Colonic mucosa (tissue), 4 donors: ENCODE results near the gene YAP1. TPM values are rescaled to one million over a fixed set of nuclear protein-coding genes. Genes with fewer than 3 reads are reported as not detected.

Experiments
- DNase-seq: peaks from one replicate; pipeline ENCODE4 v3.0.0-alpha.2; 2020
- H3K27ac ChIP-seq: fragments of 200-600 bp; one replicate; pipeline ENCODE4 v1.8.0; 2021
- H3K27me3 ChIP-seq: fragments of 200-600 bp; one replicate; pipeline ENCODE4 v1.8.0; 2021
- H3K36me3 ChIP-seq: fragments of 200-600 bp; one replicate; pipeline ENCODE4 v1.8.0; 2021
- H3K4me1 ChIP-seq: fragments of 200-600 bp; one replicate; pipeline ENCODE4 v1.8.0; 2021; ENCODE audit warnings: mild to moderate bottlenecking
- H3K4me3 ChIP-seq: fragments of 200-600 bp; one replicate; pipeline ENCODE4 v1.8.0; 2021
- H3K9ac ChIP-seq, 2 donors: one replicate each; pipeline ENCODE4 v1.7.0; 2013; ENCODE audit warnings: control low read depth in 2 of 2, low read depth in 2 of 2, low read length in 2 of 2
- H3K9me3 ChIP-seq: fragments of 200-600 bp; one replicate; pipeline ENCODE4 v1.8.0; 2021
- intact Hi-C: fragments of 100-400 bp; cut with DNase I; formaldehyde crosslinking; loops from one replicate; pipeline ENCODE4 v1.14.1; 2022
- total RNA-seq, 2 donors: library from RNA; stranded (reverse); fragmentation: NEBNext Ultra II Directional in 1 of 2; extraction: Animal tissue kit (Norgen Biotek cat#: 25700) in 1 of 2; gene quantifications; one replicate each; pipeline ENCODE4 v1.2.1, GENCODE V29; 2021
- TF ChIP-seq, protein P1 (sequence below): fragments of 200-600 bp; IDR thresholded peaks from one replicate; pipeline ENCODE4 v1.8.0; 2022; ENCODE audit warnings: antibody characterized with exemption, mild to moderate bottlenecking
- donor health status: healthy.
- donor health status: DM: no; HTN: no; CAD: no.
- donor health status: DM: no; HTN: no; CAD: no.

Gene YAP1
- total RNA-seq, 2 donors from 2014 or later, result 43.9 to 71.7 TPM

DNA sequence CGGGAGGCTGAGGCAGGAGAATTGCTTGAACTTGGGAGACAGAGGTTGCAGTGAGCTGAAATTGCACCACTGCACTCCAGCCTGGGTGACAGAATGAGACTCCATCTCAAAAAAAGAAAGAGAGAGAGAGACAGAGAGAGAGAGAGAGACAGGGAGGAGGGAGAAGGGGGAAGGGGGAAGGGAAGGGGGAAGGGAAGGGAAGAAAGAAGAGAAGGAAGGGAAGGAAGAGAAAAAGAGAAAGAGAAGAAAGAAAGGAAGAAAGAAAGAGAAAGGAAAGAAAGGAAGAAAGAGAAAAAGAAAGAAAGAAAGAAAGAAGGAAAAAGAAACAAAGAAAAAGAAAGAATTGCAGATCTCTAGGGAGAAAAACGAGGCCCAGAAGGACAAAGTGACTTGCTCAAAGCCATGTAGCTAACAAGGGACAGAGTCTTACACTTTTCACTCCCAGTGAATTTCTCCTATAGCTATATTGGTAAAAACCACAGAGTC, 133.2 kb downstream of the YAP1 start:
- Histone ChIP-seq H3K9ac (no peak overlapping the region), H3K9me3 (no peaks in the 10 kb centered on the region), H3K27me3 (no peaks in the 10 kb centered on the region), H3K4me3 (no peak overlapping the region), H3K36me3 (no peaks in the 10 kb centered on the region), H3K4me1 (no peaks in the 10 kb centered on the region), H3K27ac (no peak overlapping the region)
- intact Hi-C loops, result no loop called here
- DNase-seq, result no peak
- TF ChIP-seq, protein P1, sequence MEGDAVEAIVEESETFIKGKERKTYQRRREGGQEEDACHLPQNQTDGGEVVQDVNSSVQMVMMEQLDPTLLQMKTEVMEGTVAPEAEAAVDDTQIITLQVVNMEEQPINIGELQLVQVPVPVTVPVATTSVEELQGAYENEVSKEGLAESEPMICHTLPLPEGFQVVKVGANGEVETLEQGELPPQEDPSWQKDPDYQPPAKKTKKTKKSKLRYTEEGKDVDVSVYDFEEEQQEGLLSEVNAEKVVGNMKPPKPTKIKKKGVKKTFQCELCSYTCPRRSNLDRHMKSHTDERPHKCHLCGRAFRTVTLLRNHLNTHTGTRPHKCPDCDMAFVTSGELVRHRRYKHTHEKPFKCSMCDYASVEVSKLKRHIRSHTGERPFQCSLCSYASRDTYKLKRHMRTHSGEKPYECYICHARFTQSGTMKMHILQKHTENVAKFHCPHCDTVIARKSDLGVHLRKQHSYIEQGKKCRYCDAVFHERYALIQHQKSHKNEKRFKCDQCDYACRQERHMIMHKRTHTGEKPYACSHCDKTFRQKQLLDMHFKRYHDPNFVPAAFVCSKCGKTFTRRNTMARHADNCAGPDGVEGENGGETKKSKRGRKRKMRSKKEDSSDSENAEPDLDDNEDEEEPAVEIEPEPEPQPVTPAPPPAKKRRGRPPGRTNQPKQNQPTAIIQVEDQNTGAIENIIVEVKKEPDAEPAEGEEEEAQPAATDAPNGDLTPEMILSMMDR, result no peak

- Histone ChIP-seq H3K9ac (no peak overlapping the region), H3K27me3 (no peaks in the 10 kb centered on the region), H3K9me3 (no peaks in the 10 kb centered on the region), H3K4me3 (no peak overlapping the region), H3K4me1 (no peaks in the 10 kb centered on the region), H3K27ac (no peak overlapping the region), H3K36me3 (no peaks in the 10 kb centered on the region)
- intact Hi-C loops, result no loop called here
- DNase-seq, result no peak
- TF ChIP-seq, protein P1, result no peak
These were observed 134.6 kb downstream of the YAP1 start for GRCh38 chr11:102244681-102245409.

DNA sequence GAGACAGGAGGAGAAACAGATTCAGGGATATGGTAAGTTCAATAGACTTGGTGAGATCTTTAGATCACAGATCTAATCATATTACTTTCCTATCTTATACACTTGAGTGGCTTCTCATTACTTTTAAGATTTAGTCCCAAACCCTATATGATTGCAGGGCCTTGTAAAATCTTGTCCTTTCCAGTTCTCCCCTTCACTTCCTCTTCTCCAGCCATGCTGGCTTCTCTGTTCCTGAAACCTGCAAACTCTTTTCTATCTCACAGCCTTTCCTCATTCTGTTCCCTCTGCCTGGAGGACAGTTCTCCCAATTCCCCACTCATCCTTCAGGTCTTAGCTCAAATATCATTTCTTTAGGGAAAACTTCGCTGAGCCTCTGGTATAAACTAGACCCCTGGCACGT, 141.2 kb downstream of the YAP1 start:
- Histone ChIP-seq H3K36me3 (no peaks in the 10 kb centered on the region), H3K9ac (no peak overlapping the region), H3K27ac (no peak overlapping the region), H3K4me1 (no peaks in the 10 kb centered on the region), H3K4me3 (no peak overlapping the region), H3K9me3 (no peaks in the 10 kb centered on the region), H3K27me3 (no peaks in the 10 kb centered on the region)
- TF ChIP-seq, protein P1, result no peak
- DNase-seq, result no peak
- intact Hi-C loops, result no loop called here

DNA sequence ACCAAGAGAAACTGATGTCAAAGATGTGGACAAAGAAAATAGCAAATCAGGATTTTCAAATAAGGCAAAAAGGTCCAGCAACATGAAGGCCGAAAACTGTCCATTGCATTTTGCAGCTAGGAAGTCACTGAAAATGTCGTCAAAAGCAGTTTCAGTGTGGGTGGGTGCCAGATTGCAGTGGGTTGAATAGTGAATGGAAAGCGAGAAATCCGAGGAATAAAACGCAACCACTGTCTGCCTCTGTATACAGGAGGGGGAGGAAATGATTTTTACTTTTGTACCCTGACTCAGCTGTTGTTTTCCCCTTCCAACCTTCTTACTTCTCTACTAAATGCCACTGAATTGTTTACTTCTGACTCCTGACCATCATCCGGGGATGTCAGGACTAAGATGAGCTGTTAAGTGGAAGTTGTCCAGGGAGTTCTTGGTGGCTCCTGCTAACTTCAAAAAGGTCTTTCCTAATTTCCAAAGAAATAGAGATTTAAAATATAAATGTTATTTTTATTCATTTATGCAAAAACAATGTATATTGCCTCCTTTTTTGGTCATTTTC, 142.2 kb downstream of the YAP1 start:
- TF ChIP-seq, protein P1, result no peak
- Histone ChIP-seq H3K4me1 (no peaks in the 10 kb centered on the region), H3K9me3 (no peaks in the 10 kb centered on the region), H3K4me3 (no peak overlapping the region), H3K27ac (no peak overlapping the region), H3K9ac (no peak overlapping the region), H3K27me3 (no peaks in the 10 kb centered on the region), H3K36me3 (no peaks in the 10 kb centered on the region)
- intact Hi-C loops, result no loop called here
- DNase-seq, result no peak

GRCh38 chr11:102253020-102253715, 142.9 kb downstream of the YAP1 start:
- no peaks in the 10 kb centered on the region for H3K27me3 ChIP-seq
- H3K4me3 ChIP-seq, result no peak overlapping the region
- TF ChIP-seq, protein P1, result no peak
- H3K27ac ChIP-seq, result no peak overlapping the region
- no peaks in the 10 kb centered on the region for H3K9me3 ChIP-seq
- DNase-seq, result peak; percentile 48
- peak overlapping the region in 1 of 2 donors; percentile 40 for H3K9ac ChIP-seq
- no peaks in the 10 kb centered on the region for H3K36me3 ChIP-seq
- intact Hi-C loops, result no loop called here
- H3K4me1 ChIP-seq, result no peaks in the 10 kb centered on the region
